HL-60/S4 (cell line): Measurements from ENCODE around the gene TAS2R43.
"Not testable (repeated sequence)": the region's sequence is repeated elsewhere in the genome, so short reads cannot be mapped to it uniquely, and the experiment has no call there.

ENCODE experiments used
- in situ Hi-C: fragments of 300-500 bp; cut with MboI; formaldehyde crosslinking; loops from 2 replicates; pipeline ENCODE4 v1.14.3; 2022; ENCODE audit warnings: low sequenced_read_pairs

Gene TAS2R43

DNA sequence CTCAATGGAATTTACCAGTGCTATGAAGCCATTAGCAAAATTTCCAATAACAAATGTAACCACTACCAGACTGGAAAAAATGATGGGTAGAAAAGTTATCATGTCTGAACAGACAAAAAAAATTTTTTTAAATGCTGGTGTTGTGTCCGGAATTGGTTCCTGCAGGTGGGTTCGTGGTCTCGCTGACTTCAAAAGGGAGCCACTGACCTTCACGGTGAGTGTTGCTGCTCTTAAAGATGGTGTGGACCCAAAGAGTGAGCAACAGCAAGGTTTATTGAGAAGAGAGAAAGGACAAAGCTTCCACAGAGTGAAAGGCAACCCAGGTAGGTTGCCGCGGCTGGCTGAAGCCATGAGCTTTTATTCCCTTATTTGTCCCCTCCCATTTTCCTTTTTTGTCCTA, at the start of gene TAS2R43:
TAS2R43 (minus strand) TSS at position 186 of the 400 bp plus-strand sequence; CDS start at position 102, 84 bp downstream.
- in situ Hi-C loops = no loop called here

DNA sequence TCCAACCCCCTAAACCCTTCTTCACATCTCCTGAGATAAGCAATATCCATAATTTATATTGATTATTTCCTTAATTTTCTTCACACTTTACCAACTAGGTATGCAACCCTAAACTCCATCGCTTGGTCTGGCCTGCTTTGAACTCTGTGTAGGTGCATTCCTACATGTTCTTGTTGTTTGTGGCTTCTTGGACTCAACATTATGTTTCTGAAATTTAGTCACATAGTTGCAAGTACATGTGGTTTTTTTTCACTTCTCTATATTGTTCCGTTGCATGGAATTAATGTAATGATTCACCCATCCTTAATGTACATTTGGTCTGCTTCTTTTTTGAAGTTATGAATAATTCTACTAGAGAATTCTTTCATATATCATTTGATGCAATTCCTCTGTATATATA, 44.0 kb upstream of the TAS2R43 start:
- in situ Hi-C loops = no loop called here

DNA sequence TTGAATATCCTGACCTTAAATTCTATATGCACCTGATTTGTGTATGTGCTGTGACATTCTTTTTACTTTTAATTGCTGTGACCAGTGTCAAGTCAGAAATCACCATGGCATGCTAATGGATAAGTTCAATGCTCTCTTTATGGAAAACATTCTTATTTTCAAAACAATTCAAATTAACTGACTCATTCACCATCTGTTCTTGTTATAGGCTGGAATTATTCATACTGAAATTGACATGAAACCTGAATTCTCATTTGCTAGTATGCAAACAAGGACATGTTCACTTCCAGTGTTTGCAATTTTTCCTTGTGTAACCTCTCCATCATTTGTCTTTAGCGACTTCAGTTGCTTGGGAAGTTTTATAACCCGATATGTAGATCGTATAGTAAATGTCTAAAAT, 42.2 kb upstream of the TAS2R43 start, which contains the start of gene TAS2R30:
TAS2R30 (minus strand) TSS at position 340 of the 400 bp plus-strand sequence. CDS start 400 bp downstream, outside the sequence.
- in situ Hi-C loops = no loop called here

DNA sequence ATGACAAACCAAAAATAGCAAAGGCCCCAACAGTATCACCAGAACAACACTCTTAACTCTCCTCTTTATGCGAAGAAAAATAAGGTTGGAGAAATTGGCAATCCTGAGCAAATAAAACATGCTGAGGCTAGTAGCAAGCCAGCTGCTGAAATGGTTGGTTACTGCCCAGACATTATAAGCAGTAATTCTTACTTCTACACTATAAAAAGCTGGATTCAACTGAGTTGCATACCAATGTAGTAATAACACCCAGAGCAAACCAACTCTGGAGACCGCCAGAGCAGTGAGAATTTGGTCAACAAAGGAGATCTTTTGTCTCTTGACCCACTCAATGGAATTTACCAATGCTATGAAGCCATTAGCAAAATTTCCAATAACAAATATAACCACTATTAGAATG, 41.7 kb upstream of the TAS2R43 start:
- in situ Hi-C loops = no loop called here

DNA sequence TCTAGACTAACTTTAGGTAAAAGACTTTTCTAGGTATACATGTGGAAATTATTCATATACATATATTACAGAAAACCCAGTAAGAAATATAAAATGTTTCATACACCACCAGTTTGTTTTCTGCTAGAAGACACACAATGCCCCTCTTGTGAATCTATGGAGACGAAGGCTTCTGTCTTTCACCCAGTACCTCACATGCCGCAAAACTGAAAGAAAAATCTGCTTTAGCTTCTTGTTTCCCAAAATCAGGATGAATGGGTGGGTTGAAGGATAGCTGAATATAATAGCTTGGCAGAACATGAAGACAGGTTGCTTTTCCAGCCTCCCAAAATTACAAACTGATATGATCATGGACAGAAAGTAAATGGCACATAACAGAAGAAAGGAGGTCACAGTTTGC, 41.0 kb upstream of the TAS2R43 start:
- in situ Hi-C loops = no loop called here

DNA sequence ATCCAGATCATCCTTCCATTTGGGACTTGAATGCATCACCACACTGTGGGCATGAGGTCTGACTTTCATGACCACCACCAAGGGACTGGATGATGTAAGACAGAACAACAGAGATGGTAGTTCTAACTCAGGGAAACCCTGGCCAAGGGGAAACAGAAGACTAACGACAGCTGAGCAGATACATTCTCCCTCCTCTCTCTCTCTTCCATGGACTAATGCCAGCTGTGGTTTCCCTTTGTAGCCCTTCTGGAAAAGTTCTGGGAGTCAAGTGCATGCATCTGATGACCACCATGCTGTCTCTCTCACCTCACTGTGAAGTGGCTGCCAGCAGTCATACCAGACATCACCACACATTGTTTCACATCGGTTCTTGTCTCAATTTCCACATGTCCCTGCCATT, 38.9 kb upstream of the TAS2R43 start:
- in situ Hi-C loops = no loop called here

GRCh38 chr12:11130382-11130781, 38.3 kb upstream of the TAS2R43 start:
- in situ Hi-C loops = no loop called here

- in situ Hi-C loops = not testable (repeated sequence)
Observed at GRCh38 chr12:11114130-11114529, 22.0 kb upstream of the TAS2R43 start.

DNA sequence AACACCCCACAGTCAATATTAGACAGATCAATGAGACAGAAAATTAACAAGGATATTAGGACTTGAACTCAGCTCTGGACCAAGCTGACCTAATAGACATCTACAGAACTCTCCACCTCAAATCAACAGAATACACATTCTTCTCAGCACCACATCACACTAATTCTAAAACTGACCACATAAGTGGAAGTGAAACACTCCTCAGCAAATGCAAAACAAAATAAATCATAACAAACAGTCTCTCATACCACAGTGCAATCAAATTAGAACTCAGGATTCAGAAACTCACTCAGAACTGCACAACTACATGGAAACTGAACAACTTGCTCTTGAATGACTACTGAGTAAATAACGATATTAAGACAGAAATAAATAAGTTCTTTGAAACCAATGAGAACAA, 19.1 kb upstream of the TAS2R43 start:
- in situ Hi-C loops = not testable (repeated sequence)

- in situ Hi-C loops = no loop called here
Observed at GRCh38 chr12:11108862-11109261, 16.7 kb upstream of the TAS2R43 start.

DNA sequence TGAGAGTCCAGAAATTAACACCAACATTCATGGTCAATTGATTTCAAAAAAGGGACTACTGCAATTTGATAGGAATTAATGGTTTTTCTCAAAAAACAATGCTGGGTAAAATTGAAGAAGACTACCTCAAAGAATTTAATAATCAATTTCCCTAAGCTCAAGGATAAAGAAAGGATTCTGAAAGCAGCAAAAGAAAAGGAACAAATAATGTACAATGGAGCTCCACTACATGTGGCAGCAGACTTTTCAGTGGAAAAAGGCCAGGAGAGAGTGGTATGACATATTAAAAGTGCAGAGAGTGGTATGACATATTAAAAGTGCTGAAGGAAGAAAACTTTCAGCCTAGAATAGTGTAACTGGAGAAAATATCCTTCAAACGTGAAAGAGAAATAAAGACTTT, 15.6 kb upstream of the TAS2R43 start:
- in situ Hi-C loops = no loop called here

DNA sequence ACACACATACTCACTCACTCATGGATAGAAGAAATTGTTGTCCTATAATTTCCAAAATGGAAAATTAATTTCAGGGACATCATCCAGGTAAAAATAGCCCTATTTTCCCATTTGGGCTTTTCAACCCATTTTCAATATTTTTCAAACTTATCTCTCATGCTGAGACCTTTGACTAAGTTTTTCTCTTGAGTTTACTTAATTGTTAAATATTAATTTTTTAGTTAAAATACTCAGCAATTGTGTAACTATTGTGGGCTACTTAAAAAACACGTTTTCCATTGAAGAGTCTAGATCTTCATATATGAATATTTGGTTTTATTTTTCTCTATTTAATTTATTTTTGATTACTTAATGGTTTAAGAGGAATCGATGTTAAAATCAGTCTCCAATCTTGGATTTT, 14.2 kb upstream of the TAS2R43 start:
- in situ Hi-C loops = no loop called here

DNA sequence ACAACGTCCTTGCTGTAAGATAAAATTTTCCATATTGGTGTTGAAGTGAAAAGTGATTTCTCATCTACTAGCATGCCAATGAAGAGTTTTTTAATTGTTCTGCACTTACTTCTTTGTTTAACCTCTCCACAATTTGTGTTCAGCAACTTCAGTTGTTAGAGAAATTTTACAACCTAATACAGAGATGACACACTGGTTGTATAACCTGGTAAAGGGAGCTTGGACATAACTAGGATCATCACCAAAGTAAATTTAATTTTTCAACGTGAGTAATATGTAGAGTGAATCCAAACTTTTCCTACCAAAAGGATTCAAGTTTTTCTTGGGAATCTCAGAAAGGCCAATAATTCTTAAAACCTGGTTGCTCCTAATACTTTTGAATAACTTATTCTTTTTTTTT, 13.4 kb upstream of the TAS2R43 start:
- in situ Hi-C loops = no loop called here

- in situ Hi-C loops = not testable (repeated sequence)
Observed at GRCh38 chr12:11094910-11095309, 2.8 kb upstream of the TAS2R43 start.

DNA sequence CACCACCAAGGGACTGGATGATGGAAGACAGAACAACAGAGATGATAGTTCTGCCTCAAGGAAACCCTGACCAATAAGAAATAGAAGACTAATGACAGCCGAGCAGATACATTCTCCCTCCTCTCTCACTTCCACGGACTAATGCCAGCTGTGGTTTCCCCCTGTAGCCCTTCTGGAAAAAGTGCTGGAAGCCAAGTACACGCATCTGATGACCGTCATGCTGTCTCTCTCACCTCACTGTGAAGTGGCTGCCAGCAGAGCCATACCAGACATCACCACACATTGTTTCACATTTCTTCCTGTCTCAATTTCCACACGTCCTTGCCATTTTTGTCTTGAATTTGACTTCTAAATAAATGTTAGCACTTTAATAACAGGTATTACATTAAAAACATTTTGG, 2.9 kb downstream of the TAS2R43 start:
- in situ Hi-C loops = no loop called here

DNA sequence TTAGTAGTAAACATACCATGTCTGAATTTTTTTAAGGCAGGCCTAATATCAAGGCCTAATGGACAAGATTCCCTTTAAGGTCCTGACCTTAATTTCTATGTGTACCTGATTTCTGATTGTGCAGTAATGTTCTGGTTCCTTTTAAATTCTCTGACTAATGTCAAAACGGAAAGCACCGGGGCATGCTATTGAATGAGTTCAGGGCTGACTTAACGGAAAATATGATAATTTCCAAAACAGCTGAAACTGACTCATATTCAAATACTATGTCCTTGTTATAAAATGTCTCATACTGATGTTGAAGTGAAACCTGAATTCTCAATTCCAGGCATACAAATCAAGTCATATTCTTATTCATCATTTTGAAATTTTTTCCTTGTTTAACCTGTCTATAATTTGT, 6.7 kb downstream of the TAS2R43 start:
- in situ Hi-C loops = no loop called here

GRCh38 chr12:11081987-11082386, 10.1 kb downstream of the TAS2R43 start:
- in situ Hi-C loops = no loop called here

DNA sequence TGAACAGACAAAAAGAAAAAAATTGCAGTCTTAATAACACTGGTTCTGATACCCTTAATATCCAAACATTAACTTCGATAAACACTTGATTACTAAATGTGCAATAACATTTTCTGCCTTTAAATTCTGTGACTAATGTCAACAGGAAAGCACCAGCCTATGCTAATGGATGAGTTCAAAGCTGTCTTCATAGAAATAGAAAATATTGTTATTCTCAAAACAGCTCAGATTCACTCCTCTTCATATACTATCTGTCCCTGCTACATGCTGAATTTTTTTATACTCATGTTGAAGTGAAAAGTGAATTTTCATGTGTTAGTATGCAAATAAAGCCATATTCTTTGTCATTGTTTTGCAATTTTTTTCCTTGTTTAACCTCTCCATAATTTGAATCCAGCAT, 13.9 kb downstream of the TAS2R43 start:
- in situ Hi-C loops = no loop called here

DNA sequence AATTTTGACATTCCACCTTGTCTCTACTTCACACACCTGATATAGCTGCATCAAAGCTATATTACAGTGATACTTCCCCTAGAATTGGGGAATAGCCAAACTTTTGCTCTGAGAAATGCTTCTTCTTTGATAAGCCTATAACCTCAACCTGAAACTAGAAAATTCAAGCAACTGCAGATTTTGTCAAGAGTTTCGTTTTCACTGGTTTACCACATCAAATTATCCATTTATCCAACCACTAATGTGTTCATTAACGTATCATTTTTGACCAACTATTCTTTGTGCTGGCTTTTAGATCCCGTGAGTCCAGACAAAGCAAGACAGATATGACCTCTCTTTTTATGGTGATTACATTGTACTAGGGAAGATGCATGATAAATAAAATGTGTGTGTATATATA, 16.5 kb downstream of the TAS2R43 start:
- in situ Hi-C loops = no loop called here

DNA sequence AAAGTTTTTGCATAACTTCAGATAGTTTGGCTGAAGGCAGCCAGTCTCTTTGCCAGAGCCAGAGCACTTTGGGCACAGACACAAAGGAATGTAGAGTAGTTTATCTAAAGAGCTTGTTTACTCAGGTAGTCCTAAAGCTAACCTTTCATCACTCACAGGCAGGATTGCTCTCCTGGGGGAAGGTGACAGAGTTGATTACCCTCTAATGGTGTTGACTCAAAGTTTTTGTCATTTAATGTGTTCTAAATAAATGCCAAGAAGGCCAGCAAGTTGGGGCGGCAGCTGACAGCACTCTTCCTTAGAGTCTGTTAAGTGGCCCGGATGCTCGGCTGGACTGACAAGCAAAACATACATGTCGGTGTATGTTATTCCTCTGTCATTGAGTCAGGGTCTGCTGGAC, 20.7 kb downstream of the TAS2R43 start:
- in situ Hi-C loops = loop anchor here (5.0 kb wide), 1 partner anchor 54 kb away; no protein-coding TSS in a partner anchor

DNA sequence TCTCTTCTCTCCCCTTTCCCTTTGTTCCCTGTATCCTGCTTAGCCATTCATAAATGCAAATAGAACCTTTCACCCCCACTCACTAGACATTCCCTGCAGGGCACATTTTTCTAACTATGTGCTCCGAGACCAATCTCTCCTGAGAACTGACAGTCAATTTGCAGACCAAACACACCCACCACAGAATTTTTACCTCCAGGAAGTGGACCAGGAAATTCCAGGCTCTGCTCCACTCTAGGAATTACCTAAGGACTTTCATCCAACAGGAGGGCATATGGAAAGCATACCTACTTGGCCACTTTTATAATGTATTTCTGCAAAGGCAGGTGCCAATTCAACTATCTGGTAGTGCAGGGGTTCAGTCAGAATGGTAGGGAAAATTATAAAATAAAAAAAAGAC, 21.1 kb downstream of the TAS2R43 start:
- in situ Hi-C loops = loop anchor here (5.0 kb wide), 1 partner anchor 54 kb away; no protein-coding TSS in a partner anchor

- in situ Hi-C loops = loop anchor here (5.0 kb wide), 1 partner anchor 53 kb away; no protein-coding TSS in a partner anchor
Observed at GRCh38 chr12:11069854-11070365, 22.2 kb downstream of the TAS2R43 start.

DNA sequence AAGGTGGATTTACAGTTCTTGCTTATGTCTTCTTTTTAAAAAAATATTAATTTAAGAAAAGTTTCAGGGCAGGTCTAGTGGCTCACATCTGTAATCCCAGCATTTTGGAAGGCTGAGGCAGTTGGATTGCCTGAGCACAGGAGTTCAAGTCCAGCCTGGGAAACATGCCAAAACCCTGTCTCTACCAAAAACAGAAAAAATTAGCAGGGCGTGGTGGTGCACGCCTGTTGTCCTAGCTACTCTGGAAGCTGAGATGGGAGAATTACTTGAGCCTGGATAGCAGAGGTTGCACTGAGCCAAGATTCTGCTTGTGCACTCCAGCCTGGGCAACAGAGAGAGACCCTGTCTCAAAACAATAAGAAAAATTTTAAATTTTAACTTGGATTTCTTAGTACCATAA, 24.6 kb downstream of the TAS2R43 start:
- in situ Hi-C loops = no loop called here
